GM23338 (cell line): ENCODE measurements around the gene OXGR1.

ENCODE experiments used
- CTCF ChIP-seq, 2 experiments: fragments of 200-600 bp in 1 of 2; sonication (generic) in 1 of 2; conservative IDR thresholded peaks; 2 replicates each; pipeline versions ENCODE4 v1.5.1 to v1.6.1; 2016 to 2017; ENCODE audit warnings: antibody characterized with exemption in 2 of 2, low read depth in 2 of 2, mild to moderate bottlenecking in 2 of 2, moderate library complexity in 1 of 2
- REST ChIP-seq: IDR thresholded peaks from one replicate; pipeline ENCODE4 v1.6.1; 2018; ENCODE audit warnings: antibody characterized with exemption; ENCODE audit not compliant: unreplicated experiment

DNA sequence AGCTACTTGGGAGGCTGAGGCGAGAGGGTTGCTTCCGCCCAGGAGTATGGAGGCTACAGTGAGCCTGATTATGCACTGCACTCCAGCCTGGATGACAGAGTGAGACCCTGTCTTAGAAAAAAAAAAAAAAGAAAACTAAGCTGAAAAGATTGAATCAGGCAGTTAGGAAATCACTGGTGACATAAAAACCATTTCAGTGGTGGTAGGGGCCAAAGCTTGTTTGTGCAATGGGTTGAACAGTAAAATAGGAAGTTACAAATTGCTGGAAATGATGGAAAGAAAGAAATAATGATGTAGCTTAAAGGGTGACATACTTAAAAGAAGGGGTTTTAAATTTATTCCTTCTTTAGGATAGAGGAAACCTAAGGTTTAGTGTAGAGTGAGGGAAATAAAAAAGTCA lies 4.8 kb upstream of the OXGR1 start:
- TF ChIP-seq REST (no peak), CTCF (conservative IDR thresholded peaks at IDR 0.05; ENCODE audit: low read depth in 2 of 2) (no peak)
